Pancreas (tissue), 10 donors: ENCODE results near the gene CLGN. TPM values are rescaled to one million over a fixed set of nuclear protein-coding genes. Genes with fewer than 3 reads are reported as not detected.

Experiments
- ATAC-seq, 4 donors: fragments of 200-7000 bp; cut with Tn5 transposase; one replicate each; pipeline versions ENCODE4 v1.8.0 to v1.9.1; 2020; ENCODE audit warnings: mild to moderate bottlenecking in 4 of 4, moderate library complexity in 4 of 4
- DNase-seq, 6 donors: peaks; one replicate each; pipeline ENCODE4 v3.0.0-alpha.2; 2020
- FAIRE-seq: peaks from 2 replicates; lab custom pipeline; 2012; peaks lifted over from hg19 to GRCh38; lab: Jason Lieb, UNC
- H3K27ac ChIP-seq, 4 donors: fragments of 200-600 bp; sonication (generic); 1 replicate in 3 of 4; 2 replicates in 1 of 4; pipeline versions ENCODE4 v1.5.0 to v1.8.0; 2020
- H3K27me3 ChIP-seq, 4 donors: fragments of 200-600 bp; one replicate each; pipeline ENCODE4 v1.8.0; 2021
- H3K36me3 ChIP-seq, 3 donors: fragments of 200-600 bp; sonication (generic) in 1 of 3; one replicate each; pipeline versions ENCODE4 v1.5.0 to v1.8.0; 2020 to 2021
- H3K4me1 ChIP-seq, 3 donors: fragments of 200-600 bp; one replicate each; pipeline ENCODE4 v1.8.0; 2021
- H3K4me3 ChIP-seq, 4 donors: fragments of 200-600 bp; sonication (generic) in 2 of 4; one replicate each; pipeline versions ENCODE4 v1.5.0 to v1.8.0; 2020 to 2021
- H3K9me3 ChIP-seq, 4 donors: fragments of 200-600 bp; one replicate each; pipeline ENCODE4 v1.8.0; 2021
- WGBS, 2 donors: extraction: QIAGEN DNeasy Blood & Tissue Kit; methylation state at CpG; one replicate each; pipeline ENCODE4 v1.1.7; 2013; 5-methylcytosine and 5-hydroxymethylcytosine counted together
- intact Hi-C, 3 donors: fragments of 100-400 bp; cut with DNase I; formaldehyde crosslinking; loops; one replicate each; pipeline versions ENCODE4 v1.11.1 to v1.14.2; 2022
- polyA plus RNA-seq, 2 donors: library from polyadenylated mRNA; stranded (reverse); fragments of 200-250 nt; gene quantifications; one replicate each; pipeline ENCODE4 v1.2.3, GENCODE V29; 2013
- total RNA-seq, 6 donors: library from RNA; stranded (reverse); fragmentation: NEBNext Ultra II Directional in 4 of 6; extraction: Animal tissue kit (Norgen Biotek cat#: 25700) in 4 of 6; gene quantifications; one replicate each; pipeline versions ENCODE4 v1.2.1 to v1.2.4, GENCODE V29; 2021 to 2023
- TF ChIP-seq, protein P1 (sequence below), 4 donors: fragments of 200-600 bp; sonication (generic) in 3 of 4; IDR thresholded peaks; one replicate each; pipeline versions ENCODE4 v1.5.0 to v1.8.0; 2021; ENCODE audit warnings: antibody characterized with exemption in 4 of 4
- donor health status: healthy with polysubstance abuse.
- donor health status: DM: no; HTN: no; CAD: no; lungs with moderate emphysema.
- donor health status: DM: no; HTN: no; CAD: no.
- donor health status: control.
- donor health status: control.
- donor health status: Bipolar disorder and iron deficiency.
- donor health status: DM: yes; HTN: yes; CAD: no.
- donor health status: DM: no; HTN: no; CAD: no.
- donor health status: DM: no; HTN: no; CAD: no.
- donor health status: DM: yes; HTN: yes; CAD: no.

The CLGN gene
- total and polyA plus RNA-seq, 8 donors = 0.65 to 5.8 (median 1.1) TPM

DNA sequence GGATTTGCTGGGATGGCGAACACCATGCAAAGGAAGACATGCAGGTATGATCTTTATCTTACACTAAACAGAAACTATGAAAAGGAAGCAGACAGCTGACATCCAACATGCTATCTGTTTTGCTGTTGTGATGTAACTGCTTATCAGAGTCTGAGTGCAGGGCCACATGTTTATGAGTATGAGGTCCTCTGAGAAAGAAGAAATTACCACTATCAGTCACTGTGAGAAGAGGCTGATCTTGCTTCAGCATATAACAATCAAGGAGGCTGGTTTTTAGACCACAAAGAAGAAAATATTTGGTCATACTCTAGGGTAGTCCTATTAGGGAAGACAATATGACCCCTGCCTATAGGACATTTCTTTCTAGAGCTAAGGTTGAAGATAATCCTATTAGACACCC, 18.5 kb downstream of the CLGN start:
- DNase-seq (no peak), ATAC-seq (no peak), FAIRE-seq (no peak)
- no peaks in the 10 kb centered on the region for H3K36me3 ChIP-seq
- H3K9me3 ChIP-seq = no peaks in the 10 kb centered on the region
- intact Hi-C loops = no loop called here
- WGBS, 2 donors = 92 to 93% methylated on average over 1 of the region's 1 CpG
- TF ChIP-seq, protein P1, sequence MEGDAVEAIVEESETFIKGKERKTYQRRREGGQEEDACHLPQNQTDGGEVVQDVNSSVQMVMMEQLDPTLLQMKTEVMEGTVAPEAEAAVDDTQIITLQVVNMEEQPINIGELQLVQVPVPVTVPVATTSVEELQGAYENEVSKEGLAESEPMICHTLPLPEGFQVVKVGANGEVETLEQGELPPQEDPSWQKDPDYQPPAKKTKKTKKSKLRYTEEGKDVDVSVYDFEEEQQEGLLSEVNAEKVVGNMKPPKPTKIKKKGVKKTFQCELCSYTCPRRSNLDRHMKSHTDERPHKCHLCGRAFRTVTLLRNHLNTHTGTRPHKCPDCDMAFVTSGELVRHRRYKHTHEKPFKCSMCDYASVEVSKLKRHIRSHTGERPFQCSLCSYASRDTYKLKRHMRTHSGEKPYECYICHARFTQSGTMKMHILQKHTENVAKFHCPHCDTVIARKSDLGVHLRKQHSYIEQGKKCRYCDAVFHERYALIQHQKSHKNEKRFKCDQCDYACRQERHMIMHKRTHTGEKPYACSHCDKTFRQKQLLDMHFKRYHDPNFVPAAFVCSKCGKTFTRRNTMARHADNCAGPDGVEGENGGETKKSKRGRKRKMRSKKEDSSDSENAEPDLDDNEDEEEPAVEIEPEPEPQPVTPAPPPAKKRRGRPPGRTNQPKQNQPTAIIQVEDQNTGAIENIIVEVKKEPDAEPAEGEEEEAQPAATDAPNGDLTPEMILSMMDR (IDR thresholded peaks at IDR 0.05) = no peak
- H3K27ac ChIP-seq = no peak overlapping the region
- H3K4me3 ChIP-seq = no peak overlapping the region
- no peaks in the 10 kb centered on the region for H3K27me3 ChIP-seq
- H3K4me1 ChIP-seq = no peaks in the 10 kb centered on the region

DNA sequence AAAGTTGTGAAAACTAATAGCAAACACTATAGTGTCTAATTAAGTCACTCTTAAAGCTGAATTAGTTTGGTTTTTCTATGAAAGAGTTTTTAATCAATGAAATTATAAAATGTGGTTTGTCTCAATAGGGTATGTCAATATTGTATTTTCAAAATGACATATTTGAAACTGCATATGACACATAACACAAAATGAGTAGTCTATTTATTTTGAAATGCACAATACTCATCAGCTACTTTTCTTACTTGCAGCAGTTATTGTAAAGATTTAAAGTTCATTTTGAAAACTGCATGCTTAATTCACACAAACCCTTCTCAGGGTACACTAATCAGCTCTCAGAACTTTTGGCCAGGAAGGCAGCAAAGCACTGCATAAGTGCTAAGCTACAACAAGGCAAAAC, 21.2 kb downstream of the CLGN start:
- DNase-seq (no peak), FAIRE-seq (peak; percentile 23), ATAC-seq (no peak)
- H3K9me3 ChIP-seq = no peaks in the 10 kb centered on the region
- H3K27me3 ChIP-seq = no peaks in the 10 kb centered on the region
- H3K4me3 ChIP-seq = no peak overlapping the region
- H3K27ac ChIP-seq = no peak overlapping the region
- intact Hi-C loops = no loop called here
- TF ChIP-seq, protein P1 (IDR thresholded peaks at IDR 0.05) = no peak
- no peaks in the 10 kb centered on the region for H3K4me1 ChIP-seq
- no peaks in the 10 kb centered on the region for H3K36me3 ChIP-seq

DNA sequence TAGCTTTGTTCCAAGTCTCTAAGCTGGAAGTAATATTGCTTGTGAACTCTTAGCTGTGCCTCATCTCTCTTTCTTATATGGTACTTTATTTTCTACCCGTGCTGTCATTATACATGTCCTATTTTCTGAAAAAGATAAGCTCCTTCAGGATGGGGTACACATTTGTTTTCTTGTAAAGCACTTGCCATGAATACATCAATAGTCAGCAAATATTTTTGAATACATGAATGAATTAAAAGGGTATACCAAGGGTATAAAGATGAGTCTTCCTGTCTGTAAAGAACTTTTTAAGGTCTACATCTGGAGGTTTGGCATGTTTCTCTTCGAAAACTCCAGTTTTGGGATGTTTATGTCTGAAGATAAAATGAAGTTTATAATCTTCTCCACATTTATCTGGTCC, 27.3 kb downstream of the CLGN start:
- FAIRE-seq = no peak
- TF ChIP-seq, protein P1 (IDR thresholded peaks at IDR 0.05) = no peak
- DNase-seq = no peak
- Histone ChIP-seq H3K4me1 (no peaks in the 10 kb centered on the region), H3K9me3 (no peaks in the 10 kb centered on the region), H3K27me3 (no peaks in the 10 kb centered on the region), H3K4me3 (no peak overlapping the region), H3K27ac (no peak overlapping the region), H3K36me3 (no peaks in the 10 kb centered on the region)
- ATAC-seq = no peak
- intact Hi-C loops = no loop called here
- WGBS, 2 donors = 78 to 80% methylated on average over 2 of the region's 2 CpGs

DNA sequence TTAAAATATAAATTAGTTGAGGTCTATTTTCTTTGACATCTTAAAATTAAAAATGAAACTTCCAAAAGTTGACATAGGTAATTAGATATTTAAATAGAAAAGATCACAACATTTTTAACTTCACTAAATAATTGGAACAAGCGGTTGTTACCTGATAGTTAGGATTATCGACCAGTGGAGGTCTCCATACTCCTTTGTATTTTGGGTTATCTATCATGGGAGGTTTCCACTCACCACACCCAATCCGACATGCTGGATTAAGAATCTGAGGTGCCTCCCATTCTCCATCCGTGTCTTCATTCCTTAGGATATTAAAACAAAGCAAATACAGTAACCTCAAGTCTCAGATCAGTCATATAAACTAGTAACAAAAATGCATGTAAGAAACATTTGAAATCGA, 31.8 kb downstream of the CLGN start:
- Histone ChIP-seq H3K36me3 (no peaks in the 10 kb centered on the region), H3K4me1 (no peaks in the 10 kb centered on the region), H3K27me3 (no peaks in the 10 kb centered on the region), H3K4me3 (no peak overlapping the region), H3K9me3 (no peaks in the 10 kb centered on the region), H3K27ac (no peak overlapping the region)
- intact Hi-C loops = no loop called here
- no peak for FAIRE-seq
- TF ChIP-seq, protein P1 (IDR thresholded peaks at IDR 0.05) = no peak
- 67 to 73% methylated on average over 5 of the region's 5 CpGs for WGBS, 2 donors
- ATAC-seq = no peak
- no peak for DNase-seq

DNA sequence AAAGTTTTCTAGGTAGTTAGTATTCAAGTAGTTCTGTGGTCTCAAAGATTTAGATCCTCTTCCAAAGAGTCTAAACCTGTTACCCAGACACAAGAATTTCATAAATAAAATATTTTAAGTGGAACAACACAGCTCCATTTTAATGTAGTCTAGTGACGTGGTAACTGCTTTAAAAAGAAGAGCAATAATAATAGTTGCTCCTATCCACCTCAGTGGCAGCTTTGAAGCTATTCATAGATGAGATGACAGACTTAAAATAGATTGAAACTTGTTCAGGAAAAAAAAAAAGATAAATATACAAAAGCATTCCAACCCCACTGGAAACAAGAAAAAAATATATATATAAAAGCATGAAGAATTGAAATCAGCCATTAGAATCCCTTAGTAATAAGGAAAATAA, 39.4 kb downstream of the CLGN start:
- H3K36me3 ChIP-seq = no peaks in the 10 kb centered on the region
- FAIRE-seq (no peak), DNase-seq (no peak), ATAC-seq (no peak)
- TF ChIP-seq, protein P1 (IDR thresholded peaks at IDR 0.05) = no peak
- H3K9me3 ChIP-seq = no peaks in the 10 kb centered on the region
- H3K4me1 ChIP-seq = no peaks in the 10 kb centered on the region
- no peak overlapping the region for H3K27ac ChIP-seq
- H3K27me3 ChIP-seq = no peaks in the 10 kb centered on the region
- no peak overlapping the region for H3K4me3 ChIP-seq
- WGBS, 2 donors = 88 to 91% methylated on average over 1 of the region's 1 CpG
- intact Hi-C loops = no loop called here
